Stimulated activated naive B cell treated with anti-CD40 and anti-IgM and Interleukin-4, amounts not matched to agents 10 μg/mL and 1 μg/mL and 100 μg/mL, for 72 hours (primary cell): ENCODE results near the gene PDCD4.

Experiments used
- ATAC-seq, 2 donors: fragments of 150-1000 bp; cut with Tn5 transposase; replicated peaks; 2 replicates each; pipeline ENCODE4 v1.10.0; 2021; ENCODE audit warnings: moderate library complexity in 1 of 2
- DNase-seq: peaks from one replicate; pipeline ENCODE4 v3.0.0; 2021
- H3K27ac Mint-ChIP-seq: one replicate; pipeline ENCODE4 v1.8.0; 2022; ENCODE audit warnings: mild to moderate bottlenecking, mixed read lengths
- H3K27me3 Mint-ChIP-seq, 2 donors: one replicate each; pipeline ENCODE4 v1.8.0; 2022; ENCODE audit warnings: mixed read lengths in 2 of 2
- H3K36me3 Mint-ChIP-seq, 2 donors: one replicate each; pipeline ENCODE4 v1.8.0; 2022; ENCODE audit warnings: mixed read lengths in 2 of 2, mild to moderate bottlenecking in 1 of 2
- H3K4me1 Mint-ChIP-seq, 2 donors: one replicate each; pipeline ENCODE4 v1.8.0; 2022; ENCODE audit warnings: mixed read lengths in 2 of 2, mild to moderate bottlenecking in 1 of 2
- H3K4me3 Mint-ChIP-seq, 2 donors: one replicate each; pipeline ENCODE4 v1.8.0; 2022; ENCODE audit warnings: mild to moderate bottlenecking in 2 of 2, mixed read lengths in 2 of 2, moderate library complexity in 1 of 2
- H3K9me3 Mint-ChIP-seq, 2 donors: one replicate each; pipeline ENCODE4 v1.8.0; 2022; ENCODE audit warnings: mixed read lengths in 2 of 2, mild to moderate bottlenecking in 1 of 2

The PDCD4 gene

GRCh38 chr10:110872984-110873923 is 1.5 kb downstream of the PDCD4 start:
- H3K27me3 Mint-ChIP-seq, result no peaks in the 10 kb centered on the region
- peaks cover 1 to 5% of the 10 kb centered on the region in 2 donors for H3K36me3 Mint-ChIP-seq
- DNase-seq (no peak), ATAC-seq (no peak)
- H3K27ac Mint-ChIP-seq, result peak overlapping the region; percentile 97
- peaks cover 29 to 43% of the 10 kb centered on the region in 2 donors for H3K4me1 Mint-ChIP-seq
- H3K4me3 Mint-ChIP-seq, result peak overlapping the region; percentile 86 to 87
- H3K9me3 Mint-ChIP-seq, result no peaks in the 10 kb centered on the region

- Mint-ChIP-seq H3K27me3 (no peaks in the 10 kb centered on the region), H3K9me3 (no peaks in the 10 kb centered on the region), H3K4me3 (peak overlapping the region in 1 of 2 donors; percentile 69), H3K36me3 (peaks cover 3 to 10% of the 10 kb centered on the region in 2 donors), H3K27ac (no peak overlapping the region), H3K4me1 (peaks cover 29 to 41% of the 10 kb centered on the region in 2 donors)
- ATAC-seq (no peak), DNase-seq (no peak)
Measured at GRCh38 chr10:110873951-110874350, 2.2 kb downstream of the PDCD4 start.

- Mint-ChIP-seq H3K36me3 (peaks cover 8 to 18% of the 10 kb centered on the region in 2 donors), H3K27me3 (no peaks in the 10 kb centered on the region), H3K4me1 (peaks cover 18 to 36% of the 10 kb centered on the region in 2 donors), H3K9me3 (no peaks in the 10 kb centered on the region), H3K4me3 (no peak overlapping the region), H3K27ac (no peak overlapping the region)
- no peak for ATAC-seq
- no peak for DNase-seq
Measured at GRCh38 chr10:110876000-110876399, 4.3 kb downstream of the PDCD4 start.

DNA sequence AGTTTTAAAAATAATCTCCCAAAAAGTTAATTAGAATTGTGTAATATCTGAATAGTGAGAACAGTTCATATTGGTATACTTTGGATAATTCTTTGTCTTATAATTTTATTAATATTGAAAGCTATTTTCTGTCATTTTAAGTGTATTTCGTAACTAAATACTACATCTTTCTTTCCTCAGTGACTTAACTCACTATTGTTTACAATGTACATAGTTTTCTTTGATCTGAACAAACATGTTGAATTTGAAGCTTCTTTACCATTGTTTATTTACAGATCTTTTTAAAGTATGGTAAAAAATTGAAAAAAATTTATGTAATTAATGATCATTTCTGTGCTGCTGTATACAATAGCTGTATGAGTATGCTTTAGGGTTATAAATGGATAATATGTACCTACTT is 5.1 kb downstream of the PDCD4 start:
- DNase-seq, result no peak
- ATAC-seq, result no peak
- no peak overlapping the region for H3K27ac Mint-ChIP-seq
- no peaks in the 10 kb centered on the region for H3K9me3 Mint-ChIP-seq
- peaks cover 10 to 24% of the 10 kb centered on the region in 2 donors for H3K36me3 Mint-ChIP-seq
- H3K4me1 Mint-ChIP-seq, result peaks cover 20 to 40% of the 10 kb centered on the region in 2 donors
- H3K27me3 Mint-ChIP-seq, result no peaks in the 10 kb centered on the region
- no peak overlapping the region for H3K4me3 Mint-ChIP-seq

DNA sequence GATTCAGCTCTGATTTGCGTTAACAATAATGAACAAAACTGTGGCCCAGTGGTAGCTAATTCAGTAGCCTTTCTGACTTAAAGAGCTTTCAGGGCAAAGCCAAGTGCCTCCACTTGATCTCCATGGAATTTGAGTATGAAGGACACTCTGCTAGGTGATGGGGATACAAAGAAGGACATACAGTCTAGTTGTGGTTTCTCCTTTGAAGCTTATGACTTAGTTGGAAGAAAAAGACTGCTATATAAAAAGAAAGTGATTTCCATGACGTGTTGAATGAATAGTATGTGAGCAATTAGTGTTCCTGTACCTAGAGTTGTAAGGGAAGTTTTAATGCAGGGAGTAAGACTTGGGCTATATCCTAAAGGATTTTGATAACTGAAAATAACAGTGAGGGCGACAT is 8.3 kb downstream of the PDCD4 start:
- no peak overlapping the region for H3K4me3 Mint-ChIP-seq
- DNase-seq (no peak), ATAC-seq (no peak)
- peak overlapping the region; percentile 15 for H3K27ac Mint-ChIP-seq
- peaks cover 28 to 62% of the 10 kb centered on the region in 2 donors for H3K4me1 Mint-ChIP-seq
- H3K9me3 Mint-ChIP-seq, result no peaks in the 10 kb centered on the region
- peaks cover 20 to 40% of the 10 kb centered on the region in 2 donors for H3K36me3 Mint-ChIP-seq
- H3K27me3 Mint-ChIP-seq, result no peaks in the 10 kb centered on the region

GRCh38 chr10:110881247-110881646 is 9.5 kb downstream of the PDCD4 start:
- peaks cover 30 to 67% of the 10 kb centered on the region in 2 donors for H3K4me1 Mint-ChIP-seq
- H3K4me3 Mint-ChIP-seq, result no peak overlapping the region
- no peaks in the 10 kb centered on the region for H3K9me3 Mint-ChIP-seq
- DNase-seq (no peak), ATAC-seq (no peak)
- H3K36me3 Mint-ChIP-seq, result peaks cover 22 to 46% of the 10 kb centered on the region in 2 donors
- no peaks in the 10 kb centered on the region for H3K27me3 Mint-ChIP-seq
- no peak overlapping the region for H3K27ac Mint-ChIP-seq

- Mint-ChIP-seq H3K27ac (no peak overlapping the region), H3K4me1 (peaks cover 31 to 70% of the 10 kb centered on the region in 2 donors), H3K27me3 (no peaks in the 10 kb centered on the region), H3K4me3 (no peak overlapping the region), H3K9me3 (no peaks in the 10 kb centered on the region), H3K36me3 (peaks cover 22 to 47% of the 10 kb centered on the region in 2 donors)
- ATAC-seq (no peak), DNase-seq (no peak)
Measured at GRCh38 chr10:110881905-110882304, 10.2 kb downstream of the PDCD4 start.

DNA sequence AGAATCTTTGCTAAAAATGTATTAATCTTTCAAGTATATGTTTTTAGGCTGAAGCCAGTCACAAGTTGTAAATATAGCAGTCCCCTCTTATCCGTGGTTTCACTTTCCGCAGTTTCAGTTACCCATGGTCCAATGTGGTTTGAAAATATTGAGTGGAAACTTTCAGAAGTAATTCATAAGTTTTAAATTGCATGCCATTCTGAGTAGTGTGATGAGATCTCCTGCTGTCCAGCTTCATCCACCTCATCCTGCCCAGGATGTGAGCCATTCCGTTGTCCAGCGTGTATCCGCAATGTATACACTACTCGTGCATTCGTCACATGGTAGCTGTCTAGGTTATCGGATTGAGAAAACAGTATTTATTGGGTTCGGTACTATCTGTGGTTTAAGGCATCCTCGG is 12.2 kb downstream of the PDCD4 start:
- H3K27me3 Mint-ChIP-seq, result no peaks in the 10 kb centered on the region
- H3K4me3 Mint-ChIP-seq, result peak overlapping the region; percentile 2 to 32
- peaks cover 23 to 53% of the 10 kb centered on the region in 2 donors for H3K4me1 Mint-ChIP-seq
- ATAC-seq, result peak; percentile 27 to 52
- no peaks in the 10 kb centered on the region for H3K9me3 Mint-ChIP-seq
- peaks cover 24 to 45% of the 10 kb centered on the region in 2 donors for H3K36me3 Mint-ChIP-seq
- H3K27ac Mint-ChIP-seq, result peak overlapping the region; percentile 60
- no peak for DNase-seq

- ATAC-seq, result no peak
- H3K4me3 Mint-ChIP-seq, result no peak overlapping the region
- H3K4me1 Mint-ChIP-seq, result peaks cover 13 to 36% of the 10 kb centered on the region in 2 donors
- H3K27me3 Mint-ChIP-seq, result no peaks in the 10 kb centered on the region
- peaks cover 28 to 49% of the 10 kb centered on the region in 2 donors for H3K36me3 Mint-ChIP-seq
- peak overlapping the region; percentile 11 for H3K27ac Mint-ChIP-seq
- no peaks in the 10 kb centered on the region for H3K9me3 Mint-ChIP-seq
- DNase-seq, result no peak
Measured at GRCh38 chr10:110885932-110886674, 14.4 kb downstream of the PDCD4 start.

GRCh38 chr10:110887560-110887959 is 15.8 kb downstream of the PDCD4 start:
- Mint-ChIP-seq H3K9me3 (no peaks in the 10 kb centered on the region), H3K27ac (peak overlapping the region; percentile 51), H3K36me3 (peaks cover 25 to 51% of the 10 kb centered on the region in 2 donors), H3K4me1 (peaks cover 8 to 22% of the 10 kb centered on the region in 2 donors), H3K4me3 (no peak overlapping the region), H3K27me3 (no peaks in the 10 kb centered on the region)
- peak in 1 of 2 donors; percentile 34 for ATAC-seq
- DNase-seq, result no peak

GRCh38 chr10:110892602-110893288 is 21.0 kb downstream of the PDCD4 start:
- Mint-ChIP-seq H3K4me3 (no peak overlapping the region), H3K36me3 (peaks cover 28 to 43% of the 10 kb centered on the region in 2 donors), H3K4me1 (peaks cover 11 to 22% of the 10 kb centered on the region in 2 donors), H3K9me3 (no peaks in the 10 kb centered on the region), H3K27ac (no peak overlapping the region), H3K27me3 (no peaks in the 10 kb centered on the region)
- ATAC-seq, result no peak
- no peak for DNase-seq

GRCh38 chr10:110893559-110894179 is 21.9 kb downstream of the PDCD4 start:
- no peak overlapping the region for H3K27ac Mint-ChIP-seq
- no peak for DNase-seq
- ATAC-seq, result peak; percentile 92 to 93
- H3K9me3 Mint-ChIP-seq, result no peaks in the 10 kb centered on the region
- peaks cover 27 to 43% of the 10 kb centered on the region in 2 donors for H3K36me3 Mint-ChIP-seq
- no peaks in the 10 kb centered on the region for H3K27me3 Mint-ChIP-seq
- H3K4me3 Mint-ChIP-seq, result no peak overlapping the region
- peaks cover 11 to 22% of the 10 kb centered on the region in 2 donors for H3K4me1 Mint-ChIP-seq

- peaks cover 16 to 24% of the 10 kb centered on the region in 2 donors for H3K36me3 Mint-ChIP-seq
- DNase-seq, result no peak
- H3K27ac Mint-ChIP-seq, result no peak overlapping the region
- no peaks in the 10 kb centered on the region for H3K9me3 Mint-ChIP-seq
- H3K27me3 Mint-ChIP-seq, result no peaks in the 10 kb centered on the region
- no peak for ATAC-seq
- H3K4me1 Mint-ChIP-seq, result peaks cover 14 to 29% of the 10 kb centered on the region in 2 donors
- no peak overlapping the region for H3K4me3 Mint-ChIP-seq
Measured at GRCh38 chr10:110897184-110897583, 25.5 kb downstream of the PDCD4 start.
